Lung (tissue), 12 donors: ENCODE results near the gene PCDH9. TPM values are rescaled to one million over a fixed set of nuclear protein-coding genes. Genes with fewer than 3 reads are reported as not detected.

Experiments
- ATAC-seq: fragments of 200-7000 bp; cut with Tn5 transposase; one replicate; pipeline ENCODE4 v1.9.1; 2020; ENCODE audit warnings: moderate number of reproducible peaks; ENCODE audit not compliant: insufficient read depth, low FRiP score
- DNase-seq, 3 donors: peaks; one replicate each; pipeline ENCODE4 v3.0.0-alpha.2; 2013 to 2017
- H3K27ac ChIP-seq, 2 donors: one replicate each; pipeline ENCODE4 v1.5.1; 2013; ENCODE audit warnings: mild to moderate bottlenecking in 2 of 2, moderate library complexity in 2 of 2, control low read depth in 1 of 2, inconsistent platforms in 1 of 2, low read depth in 1 of 2, low read length in 1 of 2
- H3K27me3 ChIP-seq, 3 donors: one replicate each; pipeline ENCODE4 v1.5.1; 2013; ENCODE audit warnings: low read length in 2 of 3; ENCODE audit not compliant: control insufficient read depth in 3 of 3, insufficient read depth in 3 of 3
- H3K36me3 ChIP-seq, 4 donors: one replicate each; pipeline ENCODE4 v1.5.1; 2013; ENCODE audit warnings: low read length in 4 of 4, mild to moderate bottlenecking in 1 of 4, moderate library complexity in 1 of 4; ENCODE audit not compliant: control insufficient read depth in 4 of 4, insufficient read depth in 4 of 4
- H3K4me1 ChIP-seq, 5 donors: one replicate each; pipeline ENCODE4 v1.5.1; 2013; ENCODE audit warnings: low read length in 5 of 5, mild to moderate bottlenecking in 2 of 5, moderate library complexity in 1 of 5; ENCODE audit not compliant: control insufficient read depth in 5 of 5, insufficient read depth in 5 of 5
- H3K4me3 ChIP-seq: one replicate; pipeline ENCODE4 v1.5.1; 2013; ENCODE audit warnings: mild to moderate bottlenecking, control low read depth, moderate library complexity
- H3K9ac ChIP-seq, 2 donors: one replicate each; pipeline ENCODE4 v1.5.1; 2013; ENCODE audit warnings: low read length in 2 of 2, control low read depth in 1 of 2; ENCODE audit not compliant: insufficient read depth in 1 of 2
- H3K9me3 ChIP-seq, 4 donors: one replicate each; pipeline ENCODE4 v1.5.1; 2013; ENCODE audit warnings: low read length in 3 of 4, mild to moderate bottlenecking in 1 of 4, moderate library complexity in 1 of 4; ENCODE audit not compliant: control insufficient read depth in 4 of 4, insufficient read depth in 3 of 4
- CTCF ChIP-seq: IDR thresholded peaks from 2 replicates; pipeline ENCODE4 v1.5.1; 2012; ENCODE audit warnings: mild to moderate bottlenecking; ENCODE audit errors: control extremely low read depth, extremely low read depth
- WGBS, 2 donors: extraction: QIAGEN DNeasy Blood & Tissue Kit; methylation state at CpG; one replicate each; pipeline ENCODE4 v1.1.7; 2013; 5-methylcytosine and 5-hydroxymethylcytosine counted together
- polyA plus RNA-seq, 2 donors: library from polyadenylated mRNA; stranded (reverse); fragments of 200-250 nt; gene quantifications; one replicate each; pipeline ENCODE4 v1.2.1, GENCODE V29; 2013
- total RNA-seq, 2 donors: library from RNA; depleted of rRNA in 1 of 2; stranded (reverse); fragments of >200 nt in 1 of 2; gene quantifications; one replicate each; pipeline ENCODE4 v1.2.1, GENCODE V29; 2014 to 2021
- donor health status: control.
- donor health status: control.
- donor health status: Bipolar disorder and iron deficiency.
- donor health status: healthy.
- donor health status: DM: yes; HTN: yes; CAD: no.

Gene PCDH9
- total and polyA plus RNA-seq, 4 donors, result 0.68 to 22.2 (median 4.1) TPM

GRCh38 chr13:67080351-67080750, 149.8 kb downstream of the PCDH9 start:
- Histone ChIP-seq H3K36me3 (no peaks in the 10 kb centered on the region), H3K9ac (no peak overlapping the region), H3K27ac (no peak overlapping the region), H3K4me3 (no peak overlapping the region), H3K27me3 (no peaks in the 10 kb centered on the region), H3K9me3 (no peaks in the 10 kb centered on the region), H3K4me1 (peaks cover 0 to 9% (median 0%) of the 10 kb centered on the region in 5 donors)
- no peak for TF ChIP-seq CTCF
- WGBS, 2 donors, result 90 to 94% methylated on average over 2 of the region's 2 CpGs
- no peak for ATAC-seq
- DNase-seq, result no peak

- Histone ChIP-seq H3K4me3 (no peak overlapping the region), H3K4me1 (no peaks in the 10 kb centered on the region), H3K27me3 (no peaks in the 10 kb centered on the region), H3K9ac (no peak overlapping the region), H3K27ac (no peak overlapping the region), H3K36me3 (no peaks in the 10 kb centered on the region), H3K9me3 (no peaks in the 10 kb centered on the region)
- 94% methylated on average over 5 of the region's 5 CpGs for WGBS, 2 donors
- DNase-seq (no peak), ATAC-seq (no peak)
- TF ChIP-seq CTCF, result no peak
Measured at GRCh38 chr13:67078062-67078461, 152.1 kb downstream of the PCDH9 start.

- Histone ChIP-seq H3K4me1 (no peaks in the 10 kb centered on the region), H3K36me3 (no peaks in the 10 kb centered on the region), H3K9me3 (no peaks in the 10 kb centered on the region), H3K9ac (no peak overlapping the region), H3K4me3 (no peak overlapping the region), H3K27ac (no peak overlapping the region), H3K27me3 (no peaks in the 10 kb centered on the region)
- no peak for DNase-seq
- no peak for ATAC-seq
- no peak for TF ChIP-seq CTCF
Measured at GRCh38 chr13:67077132-67077531, 153.0 kb downstream of the PCDH9 start.

- TF ChIP-seq CTCF, result no peak
- Histone ChIP-seq H3K9me3 (no peaks in the 10 kb centered on the region), H3K4me1 (no peaks in the 10 kb centered on the region), H3K9ac (no peak overlapping the region), H3K4me3 (no peak overlapping the region), H3K27me3 (no peaks in the 10 kb centered on the region), H3K27ac (no peak overlapping the region), H3K36me3 (no peaks in the 10 kb centered on the region)
- 68 to 82% methylated on average over 3 of the region's 3 CpGs for WGBS, 2 donors
- ATAC-seq, result no peak
- DNase-seq, result no peak
Measured at GRCh38 chr13:67076378-67076777, 153.8 kb downstream of the PCDH9 start.
